Spleen (tissue), 11 donors: ENCODE data around the gene P2RY6. TPM values are rescaled to one million over a fixed set of nuclear protein-coding genes. Genes with fewer than 3 reads are reported as not detected.

Experiments
- DNase-seq: peaks from one replicate; pipeline ENCODE4 v3.0.0-alpha.2; 2020
- H3K27ac ChIP-seq, 8 donors: fragments of 200-600 bp; sonication (generic) in 7 of 8; 1 replicate in 4 of 8; 2 replicates in 4 of 8; pipeline versions ENCODE4 v1.5.0 to v1.8.0; 2016 to 2021; ENCODE audit warnings: inconsistent platforms in 4 of 8, mild to moderate bottlenecking in 4 of 8, moderate library complexity in 1 of 8
- H3K27me3 ChIP-seq, 7 donors: fragments of 200-600 bp; sonication (generic) in 6 of 7; replicated peaks in 1 of 7; 1 replicate in 4 of 7; 2 replicates in 3 of 7; pipeline versions ENCODE4 v1.5.0 to v1.8.0; 2016 to 2021; ENCODE audit warnings: inconsistent platforms in 3 of 7, mild to moderate bottlenecking in 1 of 7
- H3K36me3 ChIP-seq, 6 donors: fragments of 200-600 bp; sonication (generic) in 5 of 6; 1 replicate in 4 of 6; 2 replicates in 2 of 6; pipeline versions ENCODE4 v1.5.0 to v1.8.0; 2016 to 2021; ENCODE audit warnings: inconsistent platforms in 2 of 6
- H3K4me1 ChIP-seq, 6 donors: fragments of 200-600 bp; sonication (generic) in 5 of 6; 1 replicate in 3 of 6; 2 replicates in 3 of 6; pipeline versions ENCODE4 v1.5.0 to v1.8.0; 2016 to 2021; ENCODE audit warnings: inconsistent platforms in 3 of 6
- H3K4me3 ChIP-seq, 8 donors: fragments of 200-600 bp; sonication (generic) in 7 of 8; 1 replicate in 4 of 8; 2 replicates in 4 of 8; pipeline versions ENCODE4 v1.5.0 to v1.8.0; 2016 to 2021; ENCODE audit warnings: inconsistent platforms in 4 of 8, mild to moderate bottlenecking in 4 of 8, moderate library complexity in 2 of 8
- H3K9me3 ChIP-seq, 8 donors: fragments of 200-600 bp; sonication (generic) in 7 of 8; 1 replicate in 4 of 8; 2 replicates in 4 of 8; pipeline versions ENCODE4 v1.5.0 to v1.8.0; 2016 to 2021; ENCODE audit warnings: inconsistent platforms in 4 of 8
- CTCF ChIP-seq, 11 experiments: fragments of 200-600 bp in 7 of 11; fragments of 450-650 bp in 4 of 11; sonication (generic) in 4 of 11; IDR thresholded peaks in 8 of 11; conservative IDR thresholded peaks in 3 of 11; 1 replicate in 7 of 11; 2 replicates in 4 of 11; pipeline versions ENCODE4 v1.4.0 to v1.8.0; 2016 to 2021; ENCODE audit warnings: antibody characterized with exemption in 11 of 11, inconsistent platforms in 4 of 11, mild to moderate bottlenecking in 1 of 11
- POLR2A ChIP-seq, 3 donors: fragments of 450-650 bp; IDR thresholded peaks; one replicate each; pipeline ENCODE4 v1.5.1; 2017; ENCODE audit warnings: antibody characterized with exemption in 3 of 3, mild to moderate bottlenecking in 1 of 3
- POLR2AphosphoS5 ChIP-seq, 3 donors: sonication (generic); formaldehyde crosslinking; IDR thresholded peaks; one replicate each; pipeline ENCODE4 v1.5.1; 2017; ENCODE audit warnings: antibody characterized with exemption in 3 of 3
- WGBS, 5 donors: extraction: QIAGEN DNeasy Blood & Tissue Kit in 3 of 5; methylation state at CpG; one replicate each; pipeline versions ENCODE4 v1.1.5 to v1.1.7; 2013 to 2018; 5-methylcytosine and 5-hydroxymethylcytosine counted together
- intact Hi-C: fragments of 100-400 bp; cut with DNase I; formaldehyde crosslinking; loops from one replicate; pipeline ENCODE4 v1.15.0; 2023; ENCODE audit warnings: low total_unique reads
- polyA plus RNA-seq, 3 donors: library from polyadenylated mRNA; stranded (reverse); fragments of 200-250 nt; gene quantifications; one replicate each; pipeline ENCODE4 v1.2.1, GENCODE V29; 2013
- total RNA-seq, 7 donors: library from RNA; depleted of rRNA in 3 of 7; stranded (reverse); fragments of >200 nt in 3 of 7; fragmentation: NEBNext Ultra II Directional in 4 of 7; extraction: Animal tissue kit (Norgen Biotek cat#: 25700) in 4 of 7; gene quantifications; one replicate each; pipeline versions ENCODE4 v1.1.0 to v1.2.1, GENCODE V29; 2016 to 2021
- donor health status: healthy with polysubstance abuse.
- donor health status: DM: no; HTN: no; CAD: no; lungs with moderate emphysema.
- donor health status: DM: no; HTN: no; CAD: no.
- donor health status: Bipolar disorder and iron deficiency.
- donor health status: healthy.
- donor health status: DM: no; HTN: no; CAD: no.
- donor health status: DM: yes; HTN: yes; CAD: no.

The P2RY6 gene
- total and polyA plus RNA-seq, 10 donors = 8.2 to 109 (median 56.9) TPM

DNA sequence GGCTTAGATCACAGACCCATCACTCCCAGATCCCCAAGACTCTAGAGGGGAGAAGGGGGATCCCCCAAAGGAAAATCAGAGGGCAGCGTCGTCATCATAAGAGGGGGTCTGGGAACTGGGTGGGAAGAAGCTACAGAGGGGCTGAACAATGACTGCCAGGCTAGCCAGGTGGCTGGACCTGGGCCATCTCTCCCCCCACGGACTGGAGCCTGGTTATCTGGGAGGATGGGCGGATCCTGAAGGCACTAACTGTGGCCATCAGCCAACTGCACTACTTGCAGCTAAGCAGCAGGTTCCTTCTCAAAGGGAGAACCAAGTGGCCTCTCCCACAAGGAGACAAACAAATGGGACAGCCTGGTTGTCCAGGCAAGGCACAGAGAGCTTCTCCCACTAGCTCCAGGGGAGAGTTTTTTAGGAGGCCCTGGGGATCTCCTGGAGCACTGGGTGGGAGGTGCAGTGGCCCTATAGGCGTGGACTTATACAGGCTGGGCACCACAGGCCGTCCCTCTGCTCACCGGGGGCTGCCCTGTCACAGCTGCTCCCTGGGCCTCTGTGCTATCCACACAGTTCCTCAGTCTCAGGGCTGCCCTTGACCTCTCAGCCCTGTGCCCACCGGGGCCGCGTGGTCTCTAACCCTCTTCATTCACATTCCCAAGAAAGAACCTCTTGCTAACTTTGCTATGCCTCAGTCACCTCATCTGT lies 15.4 kb downstream of the P2RY6 start:
- Histone ChIP-seq H3K4me1 (peaks cover 29 to 100% (median 73%) of the 10 kb centered on the region in 6 donors), H3K36me3 (peaks cover 0 to under 1% (median 0%) of the 10 kb centered on the region in 6 donors), H3K4me3 (peak overlapping the region in 1 of 8 donors; percentile 17), H3K9me3 (no peaks in the 10 kb centered on the region), H3K27ac (peak overlapping the region in 7 of 8 donors; percentile 49 to 88 (median 78)), H3K27me3 (no peaks in the 10 kb centered on the region)
- peak; percentile 76 for DNase-seq
- 51 to 79% (median 60%) methylated on average over 7 to 10 of the region's 10 CpGs for WGBS, 5 donors
- intact Hi-C loops = no loop called here
- TF ChIP-seq POLR2AphosphoS5 (IDR thresholded peaks at IDR 0.05) (peak in 2 of 3 donors; percentile 22 to 57), CTCF (IDR thresholded peaks at IDR 0.05 in 8 of 11, conservative IDR thresholded peaks at IDR 0.05 in 3 of 11) (no peak), POLR2A (IDR thresholded peaks at IDR 0.05) (no peak)

- no peak for TF ChIP-seq CTCF (IDR thresholded peaks at IDR 0.05 in 8 of 11, conservative IDR thresholded peaks at IDR 0.05 in 3 of 11)
- TF ChIP-seq POLR2AphosphoS5 (IDR thresholded peaks at IDR 0.05) = no peak
- TF ChIP-seq POLR2A (IDR thresholded peaks at IDR 0.05) = no peak
- DNase-seq = no peak
- peak overlapping the region in 1 of 8 donors; percentile 17 for H3K4me3 ChIP-seq
- no peaks in the 10 kb centered on the region for H3K36me3 ChIP-seq
- intact Hi-C loops = no loop called here
- H3K9me3 ChIP-seq = no peaks in the 10 kb centered on the region
- H3K4me1 ChIP-seq = peaks cover 29 to 100% (median 71%) of the 10 kb centered on the region in 6 donors
- H3K27ac ChIP-seq = peak overlapping the region; percentile 49 to 88 (median 78)
- 27 to 38% (median 35%) methylated on average over 5 of the region's 5 CpGs for WGBS, 5 donors
- H3K27me3 ChIP-seq = no peaks in the 10 kb centered on the region
Measured at GRCh38 chr11:73288192-73288872, 16.2 kb downstream of the P2RY6 start.

DNA sequence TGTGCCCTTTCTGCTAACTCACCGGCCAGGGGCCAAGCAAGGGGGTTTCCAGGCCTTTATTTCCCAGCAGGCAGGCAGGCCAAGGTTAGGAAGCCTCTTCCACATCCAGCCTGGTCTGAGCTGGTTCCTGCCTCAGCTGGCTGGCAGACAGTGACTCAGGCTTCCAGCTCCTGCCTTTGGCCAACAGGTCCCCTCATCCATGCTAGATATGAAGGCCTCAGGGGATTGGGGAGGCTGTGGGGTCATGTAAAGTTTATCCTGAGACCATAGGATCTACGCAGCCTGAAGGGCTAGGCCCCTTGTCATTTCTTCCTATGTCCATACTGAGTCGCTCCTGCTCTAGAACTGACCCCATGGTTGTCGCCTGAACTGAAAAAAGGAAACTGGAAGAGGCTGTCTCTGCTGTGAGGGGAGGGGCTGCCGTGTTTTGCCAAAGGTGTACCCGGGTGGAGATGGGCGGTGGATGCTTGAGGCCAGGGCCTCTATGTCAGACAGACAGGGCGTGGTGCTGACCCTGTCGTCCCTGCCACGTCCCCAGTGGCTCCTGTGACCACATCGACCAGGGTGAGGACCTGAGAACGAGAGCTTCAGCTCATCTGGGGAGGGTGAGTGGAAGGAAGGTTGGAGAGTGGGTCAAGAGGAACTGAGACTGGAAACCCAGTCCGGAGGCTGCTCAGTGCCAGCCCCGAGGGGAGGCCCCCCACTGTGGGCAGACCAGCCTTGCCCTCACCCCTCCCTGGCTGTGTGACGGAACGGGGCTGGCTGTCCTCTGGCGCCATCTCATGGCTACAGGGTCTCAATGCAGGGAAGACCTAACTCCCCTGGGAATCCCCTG lies 17.0 kb downstream of the P2RY6 start:
- Histone ChIP-seq H3K36me3 (no peaks in the 10 kb centered on the region), H3K4me1 (peaks cover 29 to 96% (median 69%) of the 10 kb centered on the region in 6 donors), H3K4me3 (peak overlapping the region in 4 of 8 donors; percentile 3 to 32 (median 12)), H3K27me3 (no peaks in the 10 kb centered on the region), H3K27ac (peak overlapping the region; percentile 49 to 88 (median 78)), H3K9me3 (no peaks in the 10 kb centered on the region)
- DNase-seq = peak; percentile 95
- TF ChIP-seq POLR2AphosphoS5 (IDR thresholded peaks at IDR 0.05) = peak; percentile 70 to 81 (median 73)
- TF ChIP-seq CTCF (IDR thresholded peaks at IDR 0.05 in 8 of 11, conservative IDR thresholded peaks at IDR 0.05 in 3 of 11) = peak; percentile 76 to 96 (median 93)
- TF ChIP-seq POLR2A (IDR thresholded peaks at IDR 0.05) = no peak
- intact Hi-C loops = no loop called here
- 12 to 24% (median 13%) methylated on average over 12 to 17 of the region's 17 CpGs for WGBS, 5 donors
